ENCODE results near the gene FILIP1L.

DNA sequence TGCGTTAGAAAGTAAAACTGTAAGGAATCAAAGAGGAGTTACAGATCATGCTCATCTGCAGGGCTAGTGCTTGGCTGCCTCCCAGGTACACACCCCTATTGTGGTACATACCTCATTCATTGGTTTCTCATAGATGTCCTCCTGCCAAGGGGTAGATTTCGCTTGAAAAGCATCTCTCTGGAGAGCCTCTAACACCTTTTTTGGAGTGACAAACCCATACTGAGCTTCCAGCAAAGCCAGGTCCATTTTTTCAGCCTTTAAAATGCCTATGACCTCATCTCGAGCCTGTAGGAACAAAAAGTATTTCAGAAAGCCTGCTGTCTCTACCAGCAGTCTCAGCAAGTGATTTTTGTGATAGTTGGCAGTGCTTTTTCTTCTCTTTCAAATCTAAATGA is 184.6 kb downstream of the FILIP1L start:
- TF ChIP-seq, protein P1, sequence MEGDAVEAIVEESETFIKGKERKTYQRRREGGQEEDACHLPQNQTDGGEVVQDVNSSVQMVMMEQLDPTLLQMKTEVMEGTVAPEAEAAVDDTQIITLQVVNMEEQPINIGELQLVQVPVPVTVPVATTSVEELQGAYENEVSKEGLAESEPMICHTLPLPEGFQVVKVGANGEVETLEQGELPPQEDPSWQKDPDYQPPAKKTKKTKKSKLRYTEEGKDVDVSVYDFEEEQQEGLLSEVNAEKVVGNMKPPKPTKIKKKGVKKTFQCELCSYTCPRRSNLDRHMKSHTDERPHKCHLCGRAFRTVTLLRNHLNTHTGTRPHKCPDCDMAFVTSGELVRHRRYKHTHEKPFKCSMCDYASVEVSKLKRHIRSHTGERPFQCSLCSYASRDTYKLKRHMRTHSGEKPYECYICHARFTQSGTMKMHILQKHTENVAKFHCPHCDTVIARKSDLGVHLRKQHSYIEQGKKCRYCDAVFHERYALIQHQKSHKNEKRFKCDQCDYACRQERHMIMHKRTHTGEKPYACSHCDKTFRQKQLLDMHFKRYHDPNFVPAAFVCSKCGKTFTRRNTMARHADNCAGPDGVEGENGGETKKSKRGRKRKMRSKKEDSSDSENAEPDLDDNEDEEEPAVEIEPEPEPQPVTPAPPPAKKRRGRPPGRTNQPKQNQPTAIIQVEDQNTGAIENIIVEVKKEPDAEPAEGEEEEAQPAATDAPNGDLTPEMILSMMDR (IDR thresholded peaks at IDR 0.05): no peak
- TF ChIP-seq POLR2A (IDR thresholded peaks at IDR 0.05) (no peak), POLR2AphosphoS5 (IDR thresholded peaks at IDR 0.05; ENCODE audit: insufficient read depth in 1 of 2, low read depth in 1 of 2) (peak in 1 of 2 donors; percentile 51)

All from vagina (tissue), 2 donors.